NOMO-1 (cell line): Measurements from ENCODE around the gene SAMD11.
"Not testable (repeated sequence)": the region's sequence is repeated elsewhere in the genome, so short reads cannot be mapped to it uniquely, and the experiment has no call there.

Experiments
- DNase-seq, 2 experiments: peaks; one replicate each; lab custom pipeline; 2025; ENCODE audit not compliant: unreplicated experiment in 2 of 2; lab: John Stamatoyannopoulos, UW

The SAMD11 gene

GRCh38 chr1:972726-973458 lies 49.2 kb downstream of the SAMD11 start:
- DNase-seq = no peak

DNA sequence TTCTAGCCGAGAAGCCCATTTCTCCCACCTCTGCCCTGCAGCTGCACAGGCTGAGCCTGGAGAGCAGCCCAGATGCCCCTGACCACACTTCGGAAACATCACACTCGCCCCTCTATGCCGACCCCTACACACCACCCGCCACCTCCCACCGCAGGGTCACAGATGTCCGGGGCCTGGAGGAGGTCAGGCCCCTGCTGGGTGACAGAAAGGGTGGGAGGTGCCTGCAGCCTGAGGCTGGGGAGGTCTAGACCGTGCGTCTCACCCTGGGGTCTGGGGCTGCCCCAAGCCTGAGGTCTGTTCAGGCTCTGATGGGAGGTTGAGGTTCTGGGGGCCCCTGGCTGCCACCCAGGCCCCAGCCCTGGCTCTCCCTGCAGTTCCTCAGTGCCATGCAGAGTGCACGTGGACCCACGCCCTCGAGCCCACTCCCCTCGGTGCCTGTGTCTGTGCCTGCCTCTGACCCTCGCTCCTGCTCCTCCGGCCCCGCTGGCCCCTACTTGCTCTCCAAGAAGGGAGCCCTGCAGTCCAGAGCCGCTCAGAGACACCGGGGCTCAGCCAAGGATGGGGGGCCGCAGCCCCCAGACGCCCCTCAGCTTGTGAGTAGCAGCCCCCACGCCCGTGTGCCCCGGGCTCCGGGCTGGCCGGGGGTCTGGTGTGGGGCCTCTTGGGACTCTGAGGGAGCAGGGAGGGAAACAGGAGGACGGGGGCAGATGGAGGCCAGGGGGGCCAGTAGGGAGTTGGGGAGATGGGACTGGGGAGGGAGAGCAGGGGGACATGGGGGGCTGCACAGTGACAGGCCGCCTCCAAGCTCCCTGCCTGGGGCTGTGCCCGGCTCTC lies 50.0 kb downstream of the SAMD11 start:
- no peak for DNase-seq

GRCh38 chr1:974293-974640 lies 50.5 kb downstream of the SAMD11 start:
- no peak for DNase-seq

GRCh38 chr1:974687-975328 lies 51.1 kb downstream of the SAMD11 start:
- DNase-seq = no peak

DNA sequence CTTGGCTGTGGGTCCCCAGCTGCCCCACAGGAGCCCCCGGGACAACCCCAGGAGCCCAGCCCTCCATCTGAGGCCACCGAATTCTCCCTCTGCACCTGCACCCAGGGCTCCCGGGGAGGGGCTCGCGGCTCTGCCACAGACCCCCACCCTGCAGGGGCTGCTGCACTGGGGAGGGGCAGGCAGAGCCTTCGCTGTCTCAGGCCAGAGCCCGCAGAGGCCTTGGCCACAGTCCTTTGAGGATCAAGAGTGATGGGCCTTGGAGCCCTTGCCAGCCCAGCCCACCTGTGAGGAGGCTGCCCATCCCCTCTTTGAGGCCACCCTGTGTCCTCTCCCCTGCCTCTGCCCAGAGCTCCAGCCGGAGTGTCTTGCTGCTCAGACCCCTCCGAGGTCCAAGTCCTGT lies 51.6 kb downstream of the SAMD11 start:
- no peak for DNase-seq

DNA sequence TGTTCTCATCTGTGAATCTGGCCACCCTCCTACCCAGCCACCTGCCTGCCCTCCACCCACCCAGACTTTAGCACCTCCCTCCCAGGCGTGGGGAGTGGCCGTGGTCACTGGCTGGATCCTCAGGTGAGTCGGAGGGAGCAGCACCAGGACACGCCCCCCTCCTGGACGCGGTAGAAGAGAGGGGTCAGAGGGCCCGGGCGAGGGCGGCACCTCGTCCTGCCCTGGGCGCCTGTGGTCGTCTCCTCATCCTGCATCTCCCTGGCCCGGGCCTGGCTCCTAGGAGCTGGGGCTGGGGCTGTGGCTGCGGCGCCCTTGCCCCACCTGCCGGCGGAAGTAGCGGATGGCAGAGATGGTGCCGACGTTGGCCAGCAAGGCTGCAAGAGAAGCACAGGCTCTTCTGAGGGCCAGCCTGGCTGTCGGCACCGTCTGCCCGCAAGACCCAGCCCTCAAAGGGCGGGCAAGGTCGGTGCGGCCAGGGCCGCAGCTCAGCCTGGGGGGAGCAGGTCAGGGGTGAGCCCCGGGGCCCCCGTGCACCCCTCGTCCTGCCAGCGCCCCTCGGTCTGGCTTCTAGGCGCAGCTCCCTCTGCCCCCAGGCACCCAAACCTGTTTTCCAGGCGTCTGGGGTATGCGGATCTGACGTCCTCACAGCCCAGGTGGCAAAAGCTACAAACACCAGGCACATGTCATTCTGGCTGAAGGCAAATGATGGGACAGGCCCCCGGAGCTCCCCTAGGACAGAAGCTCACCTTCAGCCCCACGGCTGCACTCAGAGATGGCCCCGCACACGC lies 52.4 kb downstream of the SAMD11 start:
- peak; percentile 37 to 66 for DNase-seq

- not testable (repeated sequence) for DNase-seq
Measured at GRCh38 chr1:976791-977190, 53.1 kb downstream of the SAMD11 start.

DNA sequence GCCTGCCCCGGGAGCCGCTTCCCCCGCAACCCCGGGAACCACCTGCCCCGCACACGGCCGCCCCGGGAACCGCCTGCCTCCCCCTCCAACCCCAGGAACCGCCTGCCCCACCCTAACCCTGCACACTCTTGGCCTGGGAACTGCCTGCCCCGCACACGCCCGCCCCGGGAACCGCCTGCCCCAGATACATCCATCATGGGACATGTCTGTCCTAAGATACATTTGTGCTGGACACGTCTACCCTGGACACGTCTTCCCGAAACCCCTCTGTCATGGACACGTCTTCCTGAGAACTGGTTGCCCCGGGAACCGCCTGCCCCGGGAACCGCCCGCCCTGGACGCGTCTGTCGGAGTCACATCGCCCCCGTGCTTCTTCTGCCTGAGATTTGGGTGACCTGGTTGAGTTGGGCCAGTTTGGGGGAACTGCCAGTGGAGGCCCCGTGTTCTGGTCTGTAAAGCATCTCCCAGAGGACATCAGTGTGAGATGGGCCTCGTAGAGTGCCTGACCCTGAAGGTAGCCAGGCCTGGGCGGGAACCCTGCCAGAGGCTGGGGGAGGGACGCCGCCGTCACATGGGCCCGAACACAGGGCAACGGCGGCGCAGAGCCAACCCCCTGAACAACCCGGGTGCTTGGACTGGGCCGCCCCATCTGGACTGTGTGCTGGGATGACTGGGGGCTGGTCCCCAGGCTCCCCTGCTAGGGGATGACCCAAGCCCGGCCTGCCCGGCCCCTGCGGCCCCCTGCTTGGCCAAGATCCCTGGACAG lies 54.5 kb downstream of the SAMD11 start:
- DNase-seq = no peak

DNA sequence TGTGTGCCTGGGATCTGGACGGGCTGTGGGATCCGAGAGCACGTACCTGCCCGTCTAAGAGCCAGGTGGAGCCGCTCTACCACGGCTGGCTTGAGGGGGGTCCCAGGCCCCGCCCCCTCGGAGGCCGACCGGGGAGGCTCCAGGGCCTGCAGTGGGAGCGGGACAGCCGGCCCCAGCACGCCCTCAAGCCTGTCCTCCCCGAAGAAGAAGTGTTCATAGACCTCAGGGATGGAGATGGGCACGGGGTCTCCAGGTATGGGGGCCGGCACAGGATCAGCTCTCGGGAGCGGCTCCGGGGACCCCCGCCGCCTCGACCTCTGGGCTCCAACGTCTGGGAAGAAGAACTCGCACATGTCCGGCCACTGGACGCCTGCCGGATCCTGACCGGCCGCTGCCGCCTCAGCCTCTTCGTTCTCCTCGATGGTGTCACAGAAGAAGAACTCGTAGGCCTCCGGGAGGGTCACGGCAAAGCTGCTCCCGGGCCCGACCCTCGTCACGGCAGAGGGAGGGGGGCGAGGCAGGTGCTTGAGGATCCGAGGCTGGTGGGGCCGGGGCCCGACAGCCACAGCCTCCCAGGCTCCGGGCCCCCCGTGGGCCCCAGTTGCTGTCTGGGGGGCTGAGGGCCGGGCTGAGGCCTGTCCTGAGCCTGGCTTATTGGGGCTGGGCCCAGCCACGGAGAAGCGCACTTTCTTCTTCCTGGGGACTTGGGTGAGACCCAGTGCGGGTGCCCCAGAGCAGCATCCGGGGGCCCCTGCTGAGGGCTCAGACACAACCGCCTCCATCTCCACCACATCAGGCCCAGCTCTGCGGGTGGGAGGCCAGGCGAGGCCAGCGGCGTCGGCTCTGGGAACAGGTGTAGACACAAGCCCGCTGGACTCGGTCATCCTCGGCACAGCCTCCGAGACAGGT lies 55.4 kb downstream of the SAMD11 start:
- DNase-seq = no peak

DNA sequence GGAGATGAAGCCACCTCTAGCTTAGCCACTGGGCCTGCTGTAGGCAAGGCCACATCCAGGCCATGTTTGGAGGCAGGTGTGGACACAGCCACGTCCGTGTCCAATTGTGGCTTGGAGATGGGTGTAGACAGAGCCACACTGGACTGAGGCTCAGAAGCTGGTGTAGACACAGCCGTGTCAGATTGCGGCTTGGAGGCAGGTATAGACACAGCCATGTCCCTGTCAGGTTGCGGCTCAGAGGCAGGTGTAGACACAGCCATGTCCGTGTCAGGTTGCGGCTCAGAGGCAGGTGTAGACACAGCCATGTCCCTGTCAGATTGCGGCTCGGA lies 56.0 kb downstream of the SAMD11 start:
- DNase-seq = no peak

DNA sequence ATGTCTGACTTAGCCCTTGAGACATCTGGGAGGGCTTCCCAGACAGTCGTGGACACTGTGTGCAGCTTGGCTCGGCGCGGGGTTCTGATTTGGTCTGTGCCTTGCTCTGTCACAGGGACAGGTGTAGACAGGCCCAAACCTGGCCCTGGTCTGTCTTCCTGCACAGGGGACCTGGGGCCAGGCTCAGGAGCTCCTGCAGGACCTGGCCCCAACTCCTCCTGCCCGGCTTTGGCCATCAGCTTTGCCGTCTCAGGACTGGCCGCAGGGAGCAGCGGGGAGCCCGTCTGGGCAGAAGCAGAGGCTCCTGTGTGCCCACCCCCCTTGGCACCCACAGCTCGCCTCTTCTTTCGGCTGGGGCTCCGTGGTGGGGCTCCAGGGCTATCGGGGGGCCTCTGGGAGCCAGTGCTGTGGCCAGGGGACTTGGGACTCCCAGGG lies 56.4 kb downstream of the SAMD11 start:
- DNase-seq = no peak

- DNase-seq = no peak
Measured at GRCh38 chr1:980602-981395, 57.1 kb downstream of the SAMD11 start.

DNA sequence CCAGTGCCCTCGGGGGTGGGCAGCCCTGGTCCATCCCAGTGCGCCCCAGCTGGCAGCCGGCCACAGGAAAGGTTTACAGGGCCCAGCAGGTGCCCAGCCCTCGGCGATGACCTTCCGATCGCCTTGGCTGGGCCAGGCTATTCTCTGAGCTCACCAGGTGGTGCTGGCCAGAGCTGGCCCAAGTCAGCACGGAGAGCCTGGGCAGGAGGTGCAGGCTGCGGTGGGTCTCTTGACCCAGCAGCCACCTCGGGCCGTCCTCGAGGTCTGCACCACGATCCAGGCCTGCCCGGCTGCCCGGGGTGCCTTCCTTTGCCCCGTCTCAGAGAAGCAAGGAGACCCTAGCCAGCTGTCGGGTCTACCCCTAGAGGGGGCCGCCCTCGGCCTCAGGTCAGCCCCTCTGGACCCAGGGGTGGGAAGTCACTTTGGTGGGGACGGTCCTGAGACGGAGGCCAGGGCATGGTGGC lies 57.8 kb downstream of the SAMD11 start:
- no peak for DNase-seq

DNA sequence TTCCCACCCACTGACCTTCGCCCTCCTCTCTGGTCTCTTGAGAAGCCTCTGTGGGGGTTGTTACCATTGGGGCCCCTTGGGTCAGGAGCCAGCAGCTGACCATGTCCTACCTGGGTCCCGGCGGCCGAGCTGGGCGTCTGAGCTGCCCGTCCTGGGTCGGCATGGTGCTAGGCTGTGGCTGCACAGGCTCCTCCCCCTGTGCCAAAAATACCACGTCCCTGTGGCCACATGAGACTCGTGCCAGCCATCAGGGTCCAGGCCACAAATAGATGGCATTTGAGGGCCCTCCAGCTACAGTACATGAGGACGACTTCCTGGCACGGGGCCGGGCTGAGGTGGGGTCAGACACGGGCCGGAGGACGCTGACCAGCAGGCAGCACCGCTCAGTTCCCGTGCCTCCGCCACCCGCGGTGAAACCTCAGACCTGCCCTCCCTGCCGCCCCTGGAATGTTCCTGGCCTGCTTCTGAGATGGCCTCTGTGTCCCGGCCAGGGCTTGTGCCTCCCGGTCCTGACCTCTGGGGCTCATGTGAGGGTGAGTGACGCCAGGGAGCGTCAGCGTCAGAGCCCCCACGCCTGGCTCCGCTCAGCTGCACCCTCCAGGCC lies 58.3 kb downstream of the SAMD11 start, which contains the start of gene PERM1:
Gene PERM1 (minus strand): TSS at position 139 of the 604 bp plus-strand sequence. CDS start 1,064 bp downstream, outside the sequence.
- DNase-seq = no peak

DNA sequence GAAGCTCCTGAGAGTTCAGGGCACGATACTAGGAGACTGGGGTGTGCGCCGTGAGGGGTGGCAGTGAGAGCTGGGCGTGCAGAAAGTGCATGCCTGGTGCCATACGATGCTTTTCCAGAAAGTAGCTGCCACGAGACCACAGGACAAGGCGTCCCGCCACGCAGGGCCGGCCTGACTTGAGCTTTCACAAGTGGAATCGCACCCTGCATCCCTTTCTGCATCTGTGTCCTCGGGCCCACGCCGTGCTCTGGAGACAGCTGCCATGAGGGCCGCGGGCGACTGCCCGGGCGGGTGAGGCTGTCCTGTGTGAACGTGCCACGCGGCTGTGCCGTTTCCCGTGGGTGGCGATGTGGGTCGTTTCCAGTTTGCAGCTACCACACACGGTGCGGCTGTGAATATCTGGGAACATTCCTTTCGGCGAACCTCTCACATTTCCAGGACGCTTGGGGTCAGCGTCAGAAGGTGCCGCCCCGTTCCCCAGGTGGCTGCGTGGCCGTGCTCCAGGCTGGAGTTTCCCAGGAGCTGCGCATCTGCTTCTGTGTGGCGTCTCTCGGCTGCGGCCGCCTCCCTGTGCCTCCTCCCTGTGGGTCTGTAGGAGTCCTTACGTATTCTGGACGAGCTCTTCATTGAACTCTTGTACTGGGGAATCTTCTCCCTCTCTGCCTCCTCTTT lies 59.2 kb downstream of the SAMD11 start:
- DNase-seq = no peak

DNA sequence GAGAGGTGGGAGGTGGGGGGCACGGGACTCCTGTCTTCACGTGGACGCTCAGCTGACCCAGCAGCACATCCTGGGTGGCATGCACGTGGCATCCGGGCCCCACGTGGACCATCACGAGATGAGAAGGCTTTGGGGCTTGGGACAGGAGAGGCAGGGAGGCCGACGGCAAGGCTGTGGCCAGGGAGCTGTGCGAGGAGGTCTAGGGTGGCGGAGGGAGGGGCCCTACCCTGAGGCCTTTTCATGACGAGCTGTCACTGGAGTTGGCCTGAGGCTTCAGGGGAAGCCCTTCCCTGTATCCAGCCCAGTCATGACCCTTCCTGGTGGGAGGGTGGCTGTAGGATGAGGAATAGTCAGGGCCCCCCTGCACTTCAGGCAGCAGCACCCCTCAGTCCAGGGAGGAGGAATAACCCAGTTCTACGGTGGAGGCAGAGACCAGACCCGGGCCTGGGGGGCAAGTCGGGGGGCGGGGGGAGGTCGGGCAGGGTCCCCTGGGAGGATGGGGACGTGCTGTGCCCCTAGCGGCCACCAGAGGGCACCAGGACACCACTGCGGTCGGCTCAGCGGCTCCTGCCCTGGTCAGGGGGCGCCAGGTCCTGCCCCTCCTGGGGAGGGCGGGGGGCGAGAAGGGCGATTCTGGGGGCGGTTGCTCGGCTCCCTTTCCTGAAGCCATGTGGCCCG lies 60.2 kb downstream of the SAMD11 start:
- no peak for DNase-seq

GRCh38 chr1:984476-984814 lies 60.7 kb downstream of the SAMD11 start:
- no peak for DNase-seq
